HG03457 (cell line): ENCODE measurements around the gene MLEC.

ENCODE experiments used
- ATAC-seq: cut with Tn5 transposase; IDR thresholded peaks from one replicate; pipeline ENCODE4 v1.9.1; 2021; ENCODE audit warnings: moderate number of reproducible peaks; ENCODE audit not compliant: unreplicated experiment

Gene MLEC

GRCh38 chr12:120690978-120691377 lies 4.0 kb downstream of the MLEC start:
- ATAC-seq = no peak

- no peak for ATAC-seq
These were observed 5.6 kb downstream of the MLEC start for GRCh38 chr12:120692524-120693033.

- ATAC-seq = no peak
These were observed 6.9 kb downstream of the MLEC start for GRCh38 chr12:120693848-120694247.

- ATAC-seq = no peak
These were observed 9.7 kb downstream of the MLEC start for GRCh38 chr12:120696626-120697025.

- ATAC-seq = no peak
These were observed 10.4 kb downstream of the MLEC start for GRCh38 chr12:120697344-120697743.

GRCh38 chr12:120698665-120699064 lies 11.7 kb downstream of the MLEC start:
- no peak for ATAC-seq

- ATAC-seq = no peak
These were observed 12.6 kb downstream of the MLEC start for GRCh38 chr12:120699553-120699952.

GRCh38 chr12:120700886-120701285 lies 13.9 kb downstream of the MLEC start:
- ATAC-seq = no peak

GRCh38 chr12:120702637-120703036 lies 15.7 kb downstream of the MLEC start:
- ATAC-seq = no peak

- no peak for ATAC-seq
These were observed 16.5 kb downstream of the MLEC start for GRCh38 chr12:120703311-120703942.

- no peak for ATAC-seq
These were observed 18.7 kb downstream of the MLEC start for GRCh38 chr12:120705618-120706017.

GRCh38 chr12:120706029-120706428 lies 19.1 kb downstream of the MLEC start:
- ATAC-seq = no peak

- ATAC-seq = no peak
These were observed 21.7 kb downstream of the MLEC start for GRCh38 chr12:120708651-120709050.

GRCh38 chr12:120710031-120710804 lies 23.3 kb downstream of the MLEC start, which contains the start of gene UNC119B:
Gene UNC119B (plus strand): TSS chr12:120710458. CDS start chr12:120710475, 17 bp downstream.
- no peak for ATAC-seq

- no peak for ATAC-seq
These were observed 23.9 kb downstream of the MLEC start for GRCh38 chr12:120710805-120711296.

GRCh38 chr12:120711411-120711810 lies 24.5 kb downstream of the MLEC start:
- ATAC-seq = no peak

- no peak for ATAC-seq
These were observed 25.7 kb downstream of the MLEC start for GRCh38 chr12:120712610-120713009.

GRCh38 chr12:120713861-120714482 lies 27.0 kb downstream of the MLEC start:
- no peak for ATAC-seq

GRCh38 chr12:120718055-120718454 lies 31.1 kb downstream of the MLEC start:
- no peak for ATAC-seq

- no peak for ATAC-seq
These were observed 32.1 kb downstream of the MLEC start for GRCh38 chr12:120719072-120719471.

- ATAC-seq = no peak
These were observed 32.7 kb downstream of the MLEC start for GRCh38 chr12:120719496-120720233.
